ENCODE measurements around the gene DDB1. TPM values are rescaled to one million over a fixed set of nuclear protein-coding genes. Genes with fewer than 3 reads are reported as not detected.

Gene DDB1
- total and polyA plus RNA-seq, 2 of the 13 experiments (the other 11 are each of a cell fraction or from before 2014, with no cell fraction given), result 217 to 266 TPM

DNA sequence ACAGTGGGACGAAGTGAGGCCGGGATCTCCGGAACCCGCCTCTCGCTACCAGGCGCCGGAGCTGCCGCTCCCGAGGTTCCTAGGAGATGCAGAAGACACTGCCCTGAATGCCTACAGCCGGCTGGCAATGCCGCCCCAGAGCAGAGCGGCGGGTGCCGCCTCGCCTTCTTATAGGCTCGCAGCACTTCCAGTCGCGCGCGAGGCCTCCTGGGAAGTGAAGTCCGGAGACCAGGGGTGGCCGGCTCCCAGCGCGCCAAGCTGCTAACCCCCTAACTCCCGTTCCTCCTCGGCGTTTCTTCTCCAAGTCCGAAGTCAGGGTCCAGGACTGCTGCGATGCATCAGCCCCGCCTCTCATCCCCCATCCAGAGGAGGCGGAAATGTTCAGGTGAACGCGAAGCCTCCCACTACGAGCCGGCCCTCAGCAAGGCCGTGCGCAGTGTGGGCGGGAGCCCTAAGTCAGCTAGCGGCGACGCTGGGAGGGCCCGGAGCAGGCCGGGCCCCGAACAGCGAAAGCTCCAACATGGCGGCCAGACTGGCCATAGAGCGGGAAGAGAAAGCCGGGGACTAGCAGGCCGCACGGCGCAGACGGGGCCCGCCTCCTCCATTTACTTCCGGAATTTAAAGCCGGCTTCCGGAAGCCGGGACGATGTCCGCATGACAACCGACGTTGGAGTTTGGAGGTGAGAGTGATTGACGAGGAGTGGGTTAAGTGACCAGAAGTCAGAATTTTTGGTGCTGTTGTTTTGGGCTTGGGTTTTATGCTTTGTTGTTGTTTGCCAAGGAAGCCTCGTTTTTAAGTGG, 29.0 kb upstream of the DDB1 start, which contains the start of the genes CYB561A3 and TMEM138 (continued):
- TF ChIP-seq, protein P1, sequence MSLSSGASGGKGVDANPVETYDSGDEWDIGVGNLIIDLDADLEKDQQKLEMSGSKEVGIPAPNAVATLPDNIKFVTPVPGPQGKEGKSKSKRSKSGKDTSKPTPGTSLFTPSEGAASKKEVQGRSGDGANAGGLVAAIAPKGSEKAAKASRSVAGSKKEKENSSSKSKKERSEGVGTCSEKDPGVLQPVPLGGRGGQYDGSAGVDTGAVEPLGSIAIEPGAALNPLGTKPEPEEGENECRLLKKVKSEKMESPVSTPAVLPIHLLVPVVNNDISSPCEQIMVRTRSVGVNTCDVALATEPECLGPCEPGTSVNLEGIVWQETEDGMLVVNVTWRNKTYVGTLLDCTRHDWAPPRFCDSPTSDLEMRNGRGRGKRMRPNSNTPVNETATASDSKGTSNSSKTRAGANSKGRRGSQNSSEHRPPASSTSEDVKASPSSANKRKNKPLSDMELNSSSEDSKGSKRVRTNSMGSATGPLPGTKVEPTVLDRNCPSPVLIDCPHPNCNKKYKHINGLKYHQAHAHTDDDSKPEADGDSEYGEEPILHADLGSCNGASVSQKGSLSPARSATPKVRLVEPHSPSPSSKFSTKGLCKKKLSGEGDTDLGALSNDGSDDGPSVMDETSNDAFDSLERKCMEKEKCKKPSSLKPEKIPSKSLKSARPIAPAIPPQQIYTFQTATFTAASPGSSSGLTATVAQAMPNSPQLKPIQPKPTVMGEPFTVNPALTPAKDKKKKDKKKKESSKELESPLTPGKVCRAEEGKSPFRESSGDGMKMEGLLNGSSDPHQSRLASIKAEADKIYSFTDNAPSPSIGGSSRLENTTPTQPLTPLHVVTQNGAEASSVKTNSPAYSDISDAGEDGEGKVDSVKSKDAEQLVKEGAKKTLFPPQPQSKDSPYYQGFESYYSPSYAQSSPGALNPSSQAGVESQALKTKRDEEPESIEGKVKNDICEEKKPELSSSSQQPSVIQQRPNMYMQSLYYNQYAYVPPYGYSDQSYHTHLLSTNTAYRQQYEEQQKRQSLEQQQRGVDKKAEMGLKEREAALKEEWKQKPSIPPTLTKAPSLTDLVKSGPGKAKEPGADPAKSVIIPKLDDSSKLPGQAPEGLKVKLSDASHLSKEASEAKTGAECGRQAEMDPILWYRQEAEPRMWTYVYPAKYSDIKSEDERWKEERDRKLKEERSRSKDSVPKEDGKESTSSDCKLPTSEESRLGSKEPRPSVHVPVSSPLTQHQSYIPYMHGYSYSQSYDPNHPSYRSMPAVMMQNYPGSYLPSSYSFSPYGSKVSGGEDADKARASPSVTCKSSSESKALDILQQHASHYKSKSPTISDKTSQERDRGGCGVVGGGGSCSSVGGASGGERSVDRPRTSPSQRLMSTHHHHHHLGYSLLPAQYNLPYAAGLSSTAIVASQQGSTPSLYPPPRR (CRISPR knock-in tag; IDR thresholded peaks at IDR 0.05; ENCODE audit: borderline replicate concordance), result no peak; the same call in 1 of the 2 replicates
- TF ChIP-seq, protein P2, sequence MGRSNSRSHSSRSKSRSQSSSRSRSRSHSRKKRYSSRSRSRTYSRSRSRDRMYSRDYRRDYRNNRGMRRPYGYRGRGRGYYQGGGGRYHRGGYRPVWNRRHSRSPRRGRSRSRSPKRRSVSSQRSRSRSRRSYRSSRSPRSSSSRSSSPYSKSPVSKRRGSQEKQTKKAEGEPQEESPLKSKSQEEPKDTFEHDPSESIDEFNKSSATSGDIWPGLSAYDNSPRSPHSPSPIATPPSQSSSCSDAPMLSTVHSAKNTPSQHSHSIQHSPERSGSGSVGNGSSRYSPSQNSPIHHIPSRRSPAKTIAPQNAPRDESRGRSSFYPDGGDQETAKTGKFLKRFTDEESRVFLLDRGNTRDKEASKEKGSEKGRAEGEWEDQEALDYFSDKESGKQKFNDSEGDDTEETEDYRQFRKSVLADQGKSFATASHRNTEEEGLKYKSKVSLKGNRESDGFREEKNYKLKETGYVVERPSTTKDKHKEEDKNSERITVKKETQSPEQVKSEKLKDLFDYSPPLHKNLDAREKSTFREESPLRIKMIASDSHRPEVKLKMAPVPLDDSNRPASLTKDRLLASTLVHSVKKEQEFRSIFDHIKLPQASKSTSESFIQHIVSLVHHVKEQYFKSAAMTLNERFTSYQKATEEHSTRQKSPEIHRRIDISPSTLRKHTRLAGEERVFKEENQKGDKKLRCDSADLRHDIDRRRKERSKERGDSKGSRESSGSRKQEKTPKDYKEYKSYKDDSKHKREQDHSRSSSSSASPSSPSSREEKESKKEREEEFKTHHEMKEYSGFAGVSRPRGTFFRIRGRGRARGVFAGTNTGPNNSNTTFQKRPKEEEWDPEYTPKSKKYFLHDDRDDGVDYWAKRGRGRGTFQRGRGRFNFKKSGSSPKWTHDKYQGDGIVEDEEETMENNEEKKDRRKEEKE (IDR thresholded peaks at IDR 0.05), result no peak
- TF ChIP-seq SRF (IDR thresholded peaks at IDR 0.05; ENCODE audit: low read depth, low read length), result no peak
- TF ChIP-seq MBNL3 (CRISPR knock-in tag; conservative IDR thresholded peaks at IDR 0.05), result no peak
- no peak for TF ChIP-seq CENPX (CRISPR knock-in tag; IDR thresholded peaks at IDR 0.05)
- no peak for TF ChIP-seq BATF2 (CRISPR knock-in tag; IDR thresholded peaks at IDR 0.05)
- peak; percentile 23; the same call in 1 of the 2 replicates for TF ChIP-seq ARID5B (CRISPR knock-in tag; IDR thresholded peaks at IDR 0.05)
- TF ChIP-seq IRF9 (CRISPR knock-in tag; IDR thresholded peaks at IDR 0.05; ENCODE audit: borderline replicate concordance), result 0 out of 2 replicates have a peak, but pooled peaks have one; percentile 61
- peak; percentile 50; the same call in 1 of the 2 replicates for TF ChIP-seq FOXJ3 (CRISPR knock-in tag; IDR thresholded peaks at IDR 0.05; ENCODE audit: borderline replicate concordance)
- TF ChIP-seq ZNF557 (CRISPR knock-in tag; IDR thresholded peaks at IDR 0.05), result 0 out of 2 replicates have a peak, but pooled peaks have one; percentile 44
- no peak for TF ChIP-seq ZNF292 (CRISPR knock-in tag; IDR thresholded peaks at IDR 0.05; ENCODE audit: borderline replicate concordance, low read depth)
- TF ChIP-seq ZMAT3 (CRISPR knock-in tag; conservative IDR thresholded peaks at IDR 0.05), result peak; percentile 82
